HG03066 (cell line): ENCODE measurements around the gene CASKIN1.
"Not testable (repeated sequence)": the region's sequence is repeated elsewhere in the genome, so short reads cannot be mapped to it uniquely, and the experiment has no call there.

Experiments
- ATAC-seq: cut with Tn5 transposase; IDR thresholded peaks from one replicate; pipeline ENCODE4 v1.9.1; 2021; ENCODE audit warnings: low read depth; ENCODE audit not compliant: unreplicated experiment

The CASKIN1 gene

GRCh38 chr16:2196162-2196980 lies at the start of gene CASKIN1:
Gene CASKIN1 (minus strand): TSS chr16:2196605. CDS start chr16:2196432, 173 bp downstream.
- no peak for ATAC-seq

DNA sequence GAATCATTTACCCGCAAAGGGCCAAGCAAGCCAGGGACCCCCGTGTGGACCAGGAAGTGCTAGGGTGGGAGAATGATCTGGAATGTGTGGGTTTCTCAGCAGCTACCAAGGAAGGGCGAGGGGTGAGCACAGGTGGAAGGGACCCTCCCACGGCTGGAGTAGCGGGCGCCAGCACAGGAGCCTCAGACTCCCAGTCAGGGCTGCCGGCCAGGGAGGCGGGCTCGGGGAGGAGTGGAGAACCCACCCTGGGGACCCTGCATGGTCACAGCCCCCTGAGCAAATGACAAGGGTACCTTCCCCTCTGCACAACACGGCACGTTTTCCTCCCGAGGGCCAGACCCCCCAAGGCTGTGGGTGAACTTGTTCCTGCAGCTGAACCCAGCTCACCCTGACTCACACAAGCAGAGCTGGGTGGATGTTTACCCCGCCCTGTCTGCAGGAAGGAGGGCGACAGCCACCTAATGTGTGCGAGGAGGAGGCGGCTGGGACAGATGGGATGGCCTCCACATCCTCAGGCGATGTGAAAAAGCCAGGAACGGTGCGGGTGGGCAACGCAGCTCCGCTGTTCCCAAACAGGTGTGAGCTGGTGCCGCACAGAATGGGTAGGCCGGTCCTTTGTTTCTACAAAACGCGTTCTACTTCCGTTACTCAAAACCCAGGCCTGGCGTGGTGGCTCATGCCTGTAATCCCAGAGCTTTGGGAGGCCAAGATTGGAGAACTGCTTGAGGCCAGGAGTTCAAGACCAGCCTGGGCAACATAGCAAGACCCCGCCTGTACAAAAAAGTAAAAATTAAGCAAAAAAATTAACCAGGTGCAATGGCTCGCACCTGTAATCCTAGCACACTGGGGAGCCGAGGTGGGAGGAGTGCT lies 48.8 kb upstream of the CASKIN1 start:
- ATAC-seq = no peak

GRCh38 chr16:2244301-2244700 lies 47.9 kb upstream of the CASKIN1 start:
- ATAC-seq = no peak

DNA sequence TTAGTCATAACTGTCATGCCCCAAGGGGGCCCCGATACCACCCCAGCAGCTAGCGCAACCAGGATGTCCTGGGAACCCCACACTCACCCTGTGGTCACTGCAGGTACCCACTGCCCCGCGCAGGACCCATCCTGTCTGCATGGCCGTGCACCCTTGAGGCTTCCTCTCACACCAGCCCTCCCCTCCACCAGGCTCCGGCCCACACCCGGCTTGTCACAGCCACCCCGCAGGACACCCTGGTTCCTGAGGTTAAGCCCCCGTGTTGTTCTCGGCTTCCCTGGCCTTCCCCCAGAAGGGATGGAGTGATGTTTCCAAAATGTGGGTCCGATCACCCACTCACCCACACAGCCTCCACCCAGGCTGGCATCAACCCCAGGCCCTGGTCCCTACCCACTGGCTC lies 47.4 kb upstream of the CASKIN1 start:
- ATAC-seq = no peak

GRCh38 chr16:2243031-2243528 lies 46.7 kb upstream of the CASKIN1 start:
- no peak for ATAC-seq

GRCh38 chr16:2242598-2242997 lies 46.2 kb upstream of the CASKIN1 start:
- no peak for ATAC-seq

DNA sequence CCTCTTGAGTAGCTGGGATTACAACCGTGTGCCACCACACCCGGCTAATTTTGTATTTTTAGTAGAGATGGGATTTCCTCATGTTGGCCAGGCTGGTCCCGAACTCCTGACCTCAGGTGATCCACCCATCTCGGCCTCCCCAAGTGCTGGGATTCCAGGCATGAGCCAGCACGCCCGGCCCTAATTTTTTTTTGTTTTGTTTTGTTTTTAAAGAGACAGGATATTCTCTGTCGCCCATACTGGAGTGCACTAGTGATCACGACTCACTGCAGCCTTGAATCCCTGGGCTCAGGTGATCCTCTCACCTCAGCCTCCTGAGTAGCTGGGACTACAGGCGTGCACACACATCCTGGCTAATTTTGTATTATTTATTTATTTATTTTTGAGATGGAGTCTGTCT lies 43.9 kb upstream of the CASKIN1 start:
- ATAC-seq = not testable (repeated sequence)

GRCh38 chr16:2238838-2239675 lies 42.7 kb upstream of the CASKIN1 start:
- no peak for ATAC-seq

DNA sequence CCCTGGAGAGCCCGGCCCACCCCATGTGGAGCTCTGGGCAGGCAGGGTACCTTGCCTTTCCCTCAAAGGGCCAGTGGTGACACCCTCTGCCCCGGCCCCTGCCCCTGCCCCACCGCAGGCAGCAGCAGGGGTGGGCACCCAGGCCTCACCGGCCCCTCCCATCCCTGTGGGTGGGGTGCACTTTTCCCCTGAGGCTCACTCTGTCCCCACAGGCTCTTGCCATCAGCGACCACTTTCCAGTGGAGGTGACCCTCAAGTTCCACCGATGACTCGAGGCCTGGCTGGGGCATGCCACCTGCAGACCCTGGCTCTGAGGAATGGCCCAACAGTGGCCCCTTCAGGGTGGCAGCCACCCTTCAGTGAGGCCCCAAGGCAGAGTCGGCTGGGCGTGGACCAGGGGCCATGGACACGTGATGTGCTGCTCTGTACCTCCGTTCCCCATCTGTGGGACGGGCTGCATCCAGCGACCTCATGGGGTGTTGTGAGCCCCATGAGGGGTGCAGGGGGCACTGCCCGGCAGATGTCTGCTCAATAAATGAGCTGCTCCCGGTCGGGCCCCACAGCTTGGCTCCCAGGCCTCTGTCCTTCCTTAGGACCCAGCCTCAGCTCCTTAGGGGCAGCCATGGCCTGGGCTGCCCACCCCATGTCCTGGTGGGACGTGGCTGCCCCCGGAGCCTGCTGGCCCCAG lies 41.9 kb upstream of the CASKIN1 start:
- ATAC-seq = no peak

DNA sequence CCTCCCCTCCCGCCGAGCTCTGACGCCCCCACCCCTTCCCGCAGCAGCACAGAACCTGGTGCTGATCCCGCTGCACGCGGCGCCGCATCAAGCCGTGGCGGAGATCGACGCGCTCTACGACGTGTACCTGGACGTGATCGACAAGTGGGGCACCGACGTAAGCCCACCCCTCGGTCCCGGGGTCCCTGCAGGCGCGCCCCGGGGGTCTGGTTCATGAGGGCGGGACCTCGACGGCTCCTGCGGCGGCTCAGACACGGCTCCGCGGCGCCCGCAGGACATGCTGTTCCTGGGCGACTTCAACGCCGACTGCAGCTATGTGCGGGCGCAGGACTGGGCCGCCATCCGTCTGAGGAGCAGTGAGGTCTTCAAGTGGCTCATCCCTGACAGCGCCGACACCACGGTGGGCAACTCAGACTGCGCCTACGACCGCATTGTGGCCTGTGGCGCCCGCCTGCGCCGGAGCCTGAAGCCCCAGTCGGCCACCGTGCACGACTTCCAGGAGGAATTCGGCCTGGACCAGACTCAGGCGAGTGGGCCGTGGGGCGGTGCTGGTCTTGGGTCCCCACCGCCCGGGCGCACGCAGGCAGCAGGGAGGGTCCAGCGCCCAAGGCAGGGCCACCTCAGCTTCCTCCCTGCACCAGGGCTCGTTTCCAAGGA lies 41.2 kb upstream of the CASKIN1 start:
- no peak for ATAC-seq

DNA sequence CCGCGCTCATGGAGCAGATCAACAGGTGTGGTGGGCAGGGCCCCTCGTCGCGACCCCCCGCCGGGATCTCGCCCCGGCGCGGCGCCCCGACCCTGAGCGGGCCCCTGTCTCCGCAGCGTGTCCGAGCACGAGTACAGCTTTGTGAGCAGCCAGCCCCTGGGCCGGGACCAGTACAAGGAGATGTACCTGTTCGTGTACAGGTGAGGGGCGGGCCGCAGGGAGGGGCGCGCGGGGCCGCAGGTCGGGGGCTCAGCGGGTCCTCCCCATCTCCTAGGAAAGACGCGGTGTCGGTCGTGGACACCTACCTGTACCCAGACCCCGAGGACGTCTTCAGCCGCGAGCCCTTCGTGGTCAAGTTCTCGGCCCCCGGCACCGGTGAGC lies 40.7 kb upstream of the CASKIN1 start:
- no peak for ATAC-seq

DNA sequence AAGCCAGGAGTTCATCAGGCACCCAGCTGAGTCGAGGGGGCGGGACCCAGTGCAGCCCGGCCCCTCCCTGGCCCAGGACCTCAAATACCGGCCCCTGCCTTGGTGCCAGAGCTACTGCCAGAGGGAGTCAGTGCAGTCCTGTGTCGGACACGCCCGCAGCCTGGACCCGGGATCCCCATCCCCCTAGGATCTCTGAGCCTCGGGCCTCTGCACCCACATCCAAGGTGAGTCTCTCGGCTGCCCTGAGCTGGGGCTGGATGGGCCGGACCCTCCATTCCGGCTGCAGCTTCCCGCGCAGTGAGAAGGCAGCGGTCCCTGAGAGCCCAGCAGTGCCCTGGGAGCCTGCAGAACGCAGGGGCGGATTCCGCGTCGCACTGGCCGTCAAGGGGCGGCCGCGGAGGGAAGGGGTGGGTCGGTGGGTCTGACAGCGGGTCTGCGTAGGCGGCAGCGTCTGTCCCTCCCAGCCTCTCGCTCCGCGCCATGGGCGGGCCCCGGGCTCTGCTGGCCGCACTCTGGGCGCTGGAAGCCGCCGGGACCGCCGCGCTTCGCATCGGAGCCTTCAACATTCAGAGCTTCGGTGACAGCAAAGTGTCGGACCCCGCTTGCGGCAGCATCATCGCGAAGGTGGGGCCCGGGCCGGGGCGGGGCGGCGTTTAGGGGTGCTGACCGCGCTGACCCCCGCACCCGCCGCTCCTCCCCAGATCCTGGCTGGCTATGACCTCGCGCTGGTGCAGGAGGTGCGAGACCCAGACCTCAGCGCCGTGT lies 40.1 kb upstream of the CASKIN1 start, which contains the start of gene DNASE1L2:
TSS of gene DNASE1L2 (plus strand) at position 108 of the 765 bp plus-strand sequence. CDS start at position 481, 373 bp downstream.
- ATAC-seq = no peak

GRCh38 chr16:2235695-2236336 lies 39.4 kb upstream of the CASKIN1 start:
- ATAC-seq = no peak

GRCh38 chr16:2235234-2235651 lies 38.8 kb upstream of the CASKIN1 start:
- ATAC-seq = no peak

- ATAC-seq = no peak
Observed at GRCh38 chr16:2234813-2235170, 38.4 kb upstream of the CASKIN1 start.

GRCh38 chr16:2233872-2234812 lies 37.7 kb upstream of the CASKIN1 start:
- ATAC-seq = no peak
